ENCODE results near the gene RBMXL3.
"Not testable (repeated sequence)": the region's sequence is repeated elsewhere in the genome, so short reads cannot be mapped to it uniquely, and the experiment has no call there.

The RBMXL3 gene

DNA sequence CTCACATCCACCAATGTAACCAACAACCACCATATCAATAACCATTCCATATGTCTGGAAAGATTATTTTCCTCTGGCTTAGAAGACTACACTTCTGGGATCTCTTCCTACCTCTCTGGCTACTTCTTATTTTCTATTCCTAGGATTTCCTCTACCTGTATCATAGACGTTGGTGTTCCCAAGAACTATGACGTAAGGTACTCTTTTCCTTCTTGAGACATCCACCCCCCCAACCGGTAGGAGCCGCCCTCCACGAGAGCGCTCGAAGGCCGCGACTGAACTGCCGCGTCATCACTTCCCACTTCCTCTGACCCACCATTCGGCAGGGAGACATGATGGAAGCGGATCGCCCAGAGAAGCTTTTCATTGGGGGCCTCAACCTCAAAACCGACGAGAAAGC is at the start of gene RBMXL3:
RBMXL3 (plus strand) TSS at position 301 of the 400 bp plus-strand sequence; CDS start at position 333, 32 bp downstream.
- no peak for DNase-seq

DNA sequence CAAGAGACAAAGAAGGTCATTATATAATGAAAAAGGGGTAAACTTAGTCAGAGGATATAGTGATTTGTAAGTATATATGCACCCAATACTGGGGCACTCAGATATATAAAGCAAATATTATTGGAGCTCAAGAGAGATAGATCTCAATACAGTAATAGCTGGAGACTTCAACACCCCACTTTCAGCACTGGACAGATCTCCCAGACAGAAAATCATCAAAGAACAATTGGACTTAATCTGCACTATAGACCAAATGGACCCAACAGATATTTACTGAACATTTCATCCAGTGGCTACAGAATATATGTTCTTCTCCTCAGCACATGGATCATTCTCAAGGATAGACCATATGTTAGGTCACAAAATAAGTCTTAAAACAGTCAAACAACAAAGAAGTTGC is 47.2 kb upstream of the RBMXL3 start:
- DNase-seq: no peak

DNA sequence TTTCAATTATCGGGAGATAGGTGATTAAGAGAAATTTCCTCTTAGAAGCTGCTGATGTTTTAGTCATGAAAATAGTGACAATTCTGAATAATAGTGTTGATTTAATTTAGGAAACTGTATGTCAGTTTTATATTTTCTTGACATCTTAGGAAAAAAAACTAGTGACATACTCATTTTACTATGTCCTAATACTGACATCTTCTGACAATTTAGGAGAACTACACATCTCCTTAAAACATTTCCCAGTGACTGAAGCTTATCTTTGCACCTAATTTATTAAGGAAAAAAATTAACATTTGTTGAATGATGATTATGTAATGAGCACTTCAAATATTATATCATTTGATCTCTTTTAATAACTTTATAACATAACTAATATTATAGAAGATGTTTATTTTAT is 42.0 kb upstream of the RBMXL3 start:
- no peak for DNase-seq

DNA sequence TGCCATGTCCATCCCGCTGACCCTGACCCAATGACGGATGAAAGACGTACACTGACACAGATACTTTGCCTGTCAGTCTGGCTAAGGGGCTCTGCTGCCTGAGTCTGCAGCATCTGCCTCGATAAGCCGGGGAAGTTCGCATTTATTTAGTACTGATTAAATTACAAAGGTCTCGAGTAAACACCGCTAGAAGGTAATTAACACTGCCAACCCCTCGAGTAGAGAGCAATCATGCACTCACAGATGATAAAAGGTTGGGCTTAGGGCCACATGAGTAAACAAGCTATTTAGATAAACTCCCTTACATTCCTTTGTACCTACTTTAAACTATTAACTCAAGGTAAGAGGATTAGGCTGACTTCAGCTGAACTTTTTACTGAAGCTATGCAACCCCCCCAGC is 16.0 kb upstream of the RBMXL3 start:
- DNase-seq: no peak

DNA sequence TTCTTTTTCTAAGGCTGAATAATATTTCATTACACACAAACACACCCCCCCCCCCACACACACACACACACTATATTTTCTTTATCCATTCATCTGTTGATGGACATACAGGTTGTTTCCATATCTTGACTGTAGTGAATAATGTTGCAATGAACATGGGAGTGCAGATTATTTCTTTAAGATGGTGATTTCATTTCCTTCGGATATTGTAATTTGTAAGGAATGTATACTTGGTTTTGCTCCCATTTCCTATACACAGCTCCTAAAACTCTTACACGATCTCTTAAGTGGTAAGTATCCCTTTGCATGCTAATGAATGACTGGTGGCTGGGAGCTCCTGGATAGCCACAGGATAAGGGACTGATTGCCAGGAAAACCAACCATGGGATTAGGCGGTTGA is 14.7 kb upstream of the RBMXL3 start:
- no peak for DNase-seq

DNA sequence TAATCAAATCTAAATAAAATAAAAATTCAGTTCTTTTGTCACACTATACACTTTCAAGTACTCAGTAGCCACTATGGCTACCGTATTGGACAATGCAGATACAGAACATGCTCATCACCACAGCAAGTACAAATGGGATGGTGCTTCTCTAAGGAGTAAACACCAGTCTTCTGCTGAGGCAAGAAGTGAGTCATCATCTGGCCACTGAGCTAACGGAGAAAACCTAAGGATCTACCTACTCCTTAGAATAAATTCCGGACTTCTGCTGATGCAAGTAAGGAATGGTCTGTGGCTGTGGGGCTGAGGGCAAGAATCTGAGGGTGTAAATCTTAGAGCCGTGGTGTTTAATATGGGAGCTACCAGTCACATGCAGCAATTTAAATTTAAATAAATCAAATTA is 11.3 kb upstream of the RBMXL3 start:
- DNase-seq: no peak

DNA sequence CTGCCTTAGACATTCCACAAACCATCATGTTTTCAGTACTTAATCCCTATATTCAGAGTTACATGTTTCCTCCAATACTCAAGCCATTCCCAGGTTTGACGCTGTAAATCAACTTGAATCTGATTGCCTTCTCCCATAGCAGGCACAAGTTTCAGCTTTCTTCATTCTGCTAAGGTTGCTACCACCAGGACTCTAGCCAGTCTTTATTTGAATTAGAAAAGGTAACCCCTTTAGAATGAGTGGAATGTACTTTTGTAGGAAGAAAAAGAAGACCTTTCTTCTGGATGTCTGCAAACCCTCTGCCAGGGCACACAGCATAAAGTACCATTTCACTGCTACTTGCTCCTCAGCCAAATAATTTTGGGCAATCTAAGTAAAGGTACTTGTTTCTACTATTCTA is 10.7 kb upstream of the RBMXL3 start:
- no peak for DNase-seq

DNA sequence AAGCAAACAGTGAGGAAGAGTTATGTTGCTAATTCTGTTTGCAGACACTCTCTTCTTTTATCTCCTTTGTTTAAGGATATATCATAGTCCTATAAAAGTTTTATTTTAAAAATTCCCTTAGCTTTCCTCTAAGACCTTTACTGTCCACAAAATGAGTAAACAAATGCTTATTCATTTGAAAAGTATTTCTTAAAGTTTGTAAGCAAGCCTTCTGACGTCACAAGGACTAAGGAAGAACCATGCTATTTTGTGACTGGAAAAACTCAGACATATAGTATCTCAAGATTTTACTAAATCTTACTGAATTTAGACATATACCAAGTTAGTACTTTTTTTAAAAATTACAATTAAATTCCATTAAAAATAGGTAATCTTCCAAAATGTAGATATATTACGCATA is 5.2 kb upstream of the RBMXL3 start:
- no peak for DNase-seq

DNA sequence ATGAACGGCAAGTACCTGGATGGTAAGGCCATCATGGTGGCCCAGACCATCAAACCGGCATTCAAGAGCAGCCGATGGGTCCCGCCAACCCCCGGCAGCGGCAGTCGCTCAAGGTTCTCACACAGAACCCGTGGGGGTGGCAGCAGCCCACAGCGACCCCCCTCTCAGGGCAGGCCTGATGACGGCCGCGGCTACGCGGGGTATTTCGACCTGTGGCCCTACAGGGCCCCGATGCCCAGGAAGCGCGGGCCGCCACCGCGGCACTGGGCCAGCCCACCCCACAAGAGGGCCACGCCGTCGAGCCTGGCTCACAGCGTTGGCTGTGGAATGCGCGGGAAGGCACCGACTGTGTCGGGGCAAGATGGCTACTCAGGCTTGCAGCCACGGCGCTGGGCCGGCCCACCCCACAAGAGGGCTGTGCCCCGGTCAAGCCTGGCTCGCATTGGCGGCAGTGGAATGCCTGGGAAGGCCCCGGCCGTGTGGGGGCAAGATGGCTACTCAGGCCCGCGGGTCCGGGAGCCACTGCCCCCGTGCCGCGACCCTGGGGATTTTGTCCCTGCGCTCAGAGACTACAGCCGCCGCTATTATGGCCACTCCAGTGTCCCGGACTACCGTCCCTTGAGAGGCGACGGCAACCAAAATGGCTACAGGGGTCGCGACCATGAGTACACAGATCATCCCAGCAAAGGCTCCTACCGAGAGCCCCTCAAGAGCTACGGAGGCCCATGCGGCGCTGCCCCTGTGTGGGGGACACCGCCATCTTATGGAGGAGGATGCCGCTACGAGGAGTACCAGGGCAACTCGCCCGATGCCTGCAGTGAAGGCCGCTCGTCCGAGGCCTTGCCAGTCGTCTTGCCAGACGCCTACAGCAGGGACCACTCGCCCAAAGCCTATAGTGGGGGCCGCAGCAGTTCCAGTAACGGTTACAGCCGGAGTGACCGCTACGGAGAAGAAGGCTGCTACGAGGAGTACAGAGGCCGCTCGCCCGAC is 731 bp downstream of the RBMXL3 start:
- DNase-seq: no peak

DNA sequence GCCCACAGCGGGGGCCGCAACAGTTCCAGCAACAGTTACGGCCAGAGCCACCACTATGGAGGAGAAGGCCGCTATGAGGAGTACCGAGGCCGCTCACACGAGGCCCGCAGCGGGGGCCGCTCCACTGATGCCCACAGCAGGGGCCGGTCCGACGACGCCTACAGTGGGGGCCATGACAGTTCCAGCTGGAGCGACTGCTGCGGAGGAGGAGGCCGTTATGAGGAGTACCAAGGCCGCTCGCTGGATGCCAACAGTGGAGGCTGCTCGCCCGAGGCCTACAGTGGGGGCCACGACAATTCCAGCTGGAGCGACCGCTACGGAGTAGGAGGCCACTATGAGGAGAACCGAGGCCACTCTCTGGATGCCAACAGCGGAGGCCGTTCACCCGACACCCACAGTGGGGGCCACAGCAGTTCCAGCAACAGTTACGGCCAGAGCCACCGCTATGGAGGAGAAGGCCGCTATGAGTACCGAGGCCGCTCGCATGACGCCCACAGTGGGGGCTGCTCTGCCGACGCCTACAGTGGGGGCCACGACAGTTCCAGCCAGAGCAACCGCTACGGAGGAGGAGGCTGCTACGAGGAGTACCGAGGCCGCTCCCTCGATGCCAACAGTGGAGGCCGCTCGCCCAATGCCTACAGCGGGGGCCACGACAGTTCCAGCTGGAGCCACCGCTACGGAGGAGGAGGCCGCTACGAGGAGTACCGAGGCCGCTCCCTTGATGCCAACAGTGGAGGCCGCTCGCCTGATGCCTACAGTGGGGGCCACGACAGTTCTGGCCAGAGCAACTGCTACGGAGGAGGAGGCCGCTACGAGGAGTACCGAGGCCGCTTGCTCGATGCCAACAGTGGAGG is 1.7 kb downstream of the RBMXL3 start:
- DNase-seq: no peak

DNA sequence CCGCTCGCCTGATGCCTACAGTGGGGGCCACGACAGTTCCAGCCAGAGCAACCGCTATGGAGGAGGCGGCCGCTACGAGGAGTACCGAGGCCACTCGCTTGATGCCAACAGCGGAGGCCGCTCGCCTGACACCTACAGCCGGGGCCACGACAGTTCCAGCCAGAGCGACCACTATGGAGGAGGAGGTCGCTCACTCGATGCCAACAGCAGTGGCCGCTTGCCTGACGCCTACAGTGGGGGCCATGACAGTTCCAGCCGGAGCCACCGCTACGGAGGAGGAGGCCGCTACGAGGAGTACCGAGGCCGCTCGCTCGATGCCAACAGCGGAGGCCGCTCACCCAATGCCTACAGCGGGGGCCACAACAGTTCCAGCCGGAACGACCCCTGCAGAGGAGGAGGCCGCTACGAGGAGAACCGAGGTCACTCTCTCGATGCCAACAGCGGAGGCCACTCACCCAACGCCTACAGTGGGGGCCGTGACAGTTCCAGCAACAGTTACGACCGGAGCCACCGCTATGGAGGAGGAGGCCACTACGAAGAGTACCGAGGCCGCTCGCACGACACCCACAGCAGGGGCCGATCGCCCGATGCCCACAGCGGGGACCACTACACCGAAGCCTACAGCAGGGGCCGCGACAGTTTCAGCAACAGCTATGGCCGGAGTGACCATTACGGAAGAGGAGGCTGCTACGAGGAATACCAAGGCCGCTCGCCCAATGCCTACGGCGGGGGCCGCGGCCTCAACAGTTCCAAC is 2.5 kb downstream of the RBMXL3 start:
- no peak for DNase-seq

DNA sequence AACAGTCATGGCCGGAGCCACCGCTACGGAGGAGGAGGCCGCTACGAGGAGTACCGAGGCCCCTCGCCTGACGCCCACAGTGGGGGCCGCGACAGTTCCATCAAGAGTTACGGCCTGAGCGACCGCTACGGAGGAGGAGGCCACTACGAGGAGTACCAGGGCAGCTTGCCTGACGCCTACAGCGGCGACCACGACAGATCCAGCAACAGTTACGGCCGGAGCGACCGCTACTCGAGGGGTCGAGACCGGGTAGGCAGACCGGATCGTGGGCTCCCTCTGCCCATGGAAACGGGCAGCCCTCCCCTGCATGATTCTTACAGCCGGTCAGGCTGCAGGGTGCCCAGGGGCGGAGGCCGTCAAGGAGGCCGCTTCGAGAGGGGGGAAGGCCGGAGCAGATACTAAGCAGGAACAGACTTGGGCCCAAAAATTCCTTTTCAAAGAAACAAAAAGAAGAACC is 3.1 kb downstream of the RBMXL3 start:
- DNase-seq: no peak

DNA sequence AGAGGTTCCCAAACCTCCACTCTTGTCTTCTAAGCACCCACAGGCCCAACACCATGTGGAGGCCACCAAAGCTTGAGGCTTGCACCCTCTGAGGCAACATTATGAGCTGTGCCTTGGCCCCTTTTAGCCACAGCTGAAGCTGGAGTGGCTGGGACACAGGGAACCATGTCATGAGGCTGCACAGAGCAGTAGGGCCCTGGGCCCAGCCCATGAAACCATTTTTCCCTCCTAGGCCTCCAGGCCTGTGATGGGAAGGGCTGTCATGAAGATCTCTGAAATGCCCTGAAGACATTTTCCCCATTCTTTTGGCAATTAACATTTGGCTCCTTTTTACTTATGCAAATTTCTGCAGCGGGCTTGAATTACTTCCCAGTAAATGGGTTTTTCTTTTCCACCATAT is 14.8 kb downstream of the RBMXL3 start:
- no peak for DNase-seq

DNA sequence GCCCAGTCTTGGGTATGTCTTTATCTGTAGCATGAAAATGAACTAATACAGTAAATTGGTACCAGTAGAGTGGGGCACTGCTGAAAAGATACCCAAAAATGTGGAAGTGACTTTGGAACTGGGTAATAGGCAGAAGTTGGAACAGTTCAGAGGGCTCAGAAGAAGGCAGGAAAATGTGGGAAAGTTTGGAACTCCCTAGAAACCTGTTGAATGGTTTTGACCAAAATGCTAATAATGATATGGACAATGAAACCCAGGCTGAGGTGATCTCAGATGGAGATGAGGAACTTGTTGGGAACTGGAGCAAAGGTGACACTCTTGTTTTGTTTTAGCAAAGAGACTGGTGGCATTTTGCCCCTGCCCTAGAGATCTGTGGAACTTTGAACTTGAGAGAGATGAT is 20.3 kb downstream of the RBMXL3 start:
- DNase-seq: not testable (repeated sequence)

DNA sequence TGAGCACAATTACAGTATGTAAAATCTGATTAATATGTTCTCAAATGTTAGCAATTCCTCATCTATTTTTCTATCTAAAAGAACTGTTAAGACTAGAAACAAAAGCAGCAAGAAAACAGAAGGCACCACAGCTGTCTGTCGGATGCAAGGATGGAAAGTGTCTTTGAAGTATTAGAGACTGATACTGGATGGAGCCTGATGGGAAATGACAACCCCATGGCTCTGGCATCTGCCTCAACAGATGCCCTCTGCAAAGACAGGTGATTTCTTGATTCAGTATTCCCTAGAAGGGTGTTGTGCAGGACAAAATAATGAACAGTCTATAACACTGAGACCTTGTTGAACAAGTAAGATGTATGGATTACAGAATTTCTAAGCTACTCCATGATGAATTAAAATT is 24.9 kb downstream of the RBMXL3 start:
- no peak for DNase-seq

DNA sequence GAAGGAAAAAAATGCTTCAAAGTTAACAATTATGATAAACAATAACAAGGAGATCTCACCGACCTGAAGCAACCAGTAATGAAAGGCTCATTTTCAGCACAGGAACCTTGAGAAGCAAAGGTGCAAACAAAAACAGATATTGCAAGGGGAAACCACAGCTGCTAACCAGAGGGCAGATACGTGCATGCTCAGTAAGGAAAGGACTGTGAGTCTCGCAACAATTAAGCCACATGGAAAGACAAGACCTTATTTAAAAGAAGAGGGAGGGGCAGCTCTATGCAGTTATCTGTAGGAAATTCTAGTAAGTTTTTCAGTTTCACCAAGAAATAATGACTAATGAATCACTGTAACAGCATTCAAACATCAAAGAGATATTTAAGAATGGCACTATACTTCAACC is 25.4 kb downstream of the RBMXL3 start:
- no peak for DNase-seq

DNA sequence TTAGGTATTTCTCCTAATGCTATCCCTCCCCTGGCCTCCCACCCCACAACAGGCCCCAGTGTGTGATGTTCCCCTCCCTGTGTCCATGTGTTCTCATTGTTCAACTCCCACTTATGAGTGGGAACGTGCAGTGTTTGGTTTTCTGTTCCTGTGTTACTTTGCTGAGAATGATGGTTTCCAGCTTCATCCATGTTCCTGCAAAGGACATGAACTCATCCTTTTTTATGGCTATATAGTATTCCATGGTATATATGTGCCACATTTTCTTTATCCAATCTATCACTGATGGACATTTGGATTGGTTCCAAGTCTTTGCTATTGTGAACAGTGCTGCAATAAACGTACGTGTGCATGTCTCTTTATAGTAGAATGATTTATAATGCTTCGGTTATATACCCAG is 28.1 kb downstream of the RBMXL3 start:
- not testable (repeated sequence) for DNase-seq

DNA sequence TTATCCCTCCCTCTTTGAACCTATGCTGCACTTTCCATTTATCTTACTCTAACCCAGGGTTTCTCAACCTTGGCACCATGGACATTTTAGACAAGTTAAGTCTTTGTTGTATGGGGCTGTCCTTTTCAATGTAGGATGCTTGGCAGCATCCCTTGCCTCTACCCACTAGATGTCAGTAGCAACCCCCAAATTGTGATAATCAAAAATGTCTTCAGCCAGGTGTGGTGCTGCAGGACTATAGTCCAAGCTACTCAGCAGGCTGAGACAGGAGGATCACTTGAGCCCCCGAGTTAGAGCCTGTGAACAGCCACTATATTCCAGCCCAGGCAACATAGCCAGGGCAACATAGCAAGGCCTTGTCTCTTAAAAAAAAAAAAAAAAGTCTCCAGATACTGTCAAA is 37.7 kb downstream of the RBMXL3 start:
- DNase-seq: no peak

DNA sequence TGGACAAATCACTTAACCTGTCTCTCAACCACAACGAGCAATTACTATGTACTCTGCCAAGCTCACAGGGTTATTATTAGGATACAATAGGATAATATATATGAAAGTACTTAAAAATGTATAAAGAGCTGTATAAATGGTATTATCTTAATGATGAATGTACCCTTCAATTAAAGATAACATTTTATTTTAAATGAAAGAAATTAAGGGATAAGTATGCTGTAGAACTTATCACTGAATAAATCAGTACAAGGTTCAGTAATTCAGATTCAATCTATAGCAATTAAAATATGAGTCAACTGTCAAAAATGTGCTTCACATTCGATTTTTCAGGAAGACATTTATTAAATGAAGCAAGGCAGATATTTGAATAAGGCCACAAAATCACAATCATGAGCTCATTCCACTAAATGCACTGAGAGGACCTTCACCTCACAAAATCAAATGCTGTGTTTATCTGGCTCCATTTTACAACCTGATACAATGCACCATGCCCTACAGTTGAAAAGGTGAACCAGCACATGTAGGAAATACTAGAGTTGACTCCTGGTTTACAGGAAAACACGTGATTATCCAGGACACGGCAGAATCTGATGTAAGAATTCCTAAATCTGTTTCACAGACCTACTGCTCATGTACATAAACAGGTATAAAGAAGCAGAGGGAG is 40.3 kb downstream of the RBMXL3 start:
- no peak for DNase-seq

DNA sequence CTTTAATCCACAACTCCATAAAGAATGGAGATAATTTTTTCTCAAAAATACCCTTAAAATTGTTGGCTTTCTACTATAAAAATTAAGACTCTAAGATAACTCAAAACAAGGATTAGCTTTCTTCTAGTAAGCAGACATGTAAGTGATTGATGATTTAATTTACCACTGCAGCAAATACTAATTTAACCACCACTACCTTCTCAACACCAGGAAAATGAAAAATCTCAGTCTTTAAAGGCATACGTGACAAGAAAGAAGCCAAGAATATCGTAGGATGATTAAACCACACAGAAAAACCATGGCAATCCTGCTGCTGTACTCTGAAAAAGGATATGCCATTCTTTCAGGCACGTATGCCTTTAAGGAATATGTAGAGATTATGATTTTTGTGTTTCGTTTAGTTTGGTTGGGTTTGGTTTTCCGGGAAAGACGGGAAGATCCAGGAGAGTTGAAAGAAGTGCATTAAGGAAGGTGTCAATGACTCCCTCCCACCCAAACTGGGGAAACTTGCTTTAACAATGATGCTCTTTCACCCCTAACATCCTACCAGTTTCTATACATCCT is 43.8 kb downstream of the RBMXL3 start:
- no peak for DNase-seq

DNA sequence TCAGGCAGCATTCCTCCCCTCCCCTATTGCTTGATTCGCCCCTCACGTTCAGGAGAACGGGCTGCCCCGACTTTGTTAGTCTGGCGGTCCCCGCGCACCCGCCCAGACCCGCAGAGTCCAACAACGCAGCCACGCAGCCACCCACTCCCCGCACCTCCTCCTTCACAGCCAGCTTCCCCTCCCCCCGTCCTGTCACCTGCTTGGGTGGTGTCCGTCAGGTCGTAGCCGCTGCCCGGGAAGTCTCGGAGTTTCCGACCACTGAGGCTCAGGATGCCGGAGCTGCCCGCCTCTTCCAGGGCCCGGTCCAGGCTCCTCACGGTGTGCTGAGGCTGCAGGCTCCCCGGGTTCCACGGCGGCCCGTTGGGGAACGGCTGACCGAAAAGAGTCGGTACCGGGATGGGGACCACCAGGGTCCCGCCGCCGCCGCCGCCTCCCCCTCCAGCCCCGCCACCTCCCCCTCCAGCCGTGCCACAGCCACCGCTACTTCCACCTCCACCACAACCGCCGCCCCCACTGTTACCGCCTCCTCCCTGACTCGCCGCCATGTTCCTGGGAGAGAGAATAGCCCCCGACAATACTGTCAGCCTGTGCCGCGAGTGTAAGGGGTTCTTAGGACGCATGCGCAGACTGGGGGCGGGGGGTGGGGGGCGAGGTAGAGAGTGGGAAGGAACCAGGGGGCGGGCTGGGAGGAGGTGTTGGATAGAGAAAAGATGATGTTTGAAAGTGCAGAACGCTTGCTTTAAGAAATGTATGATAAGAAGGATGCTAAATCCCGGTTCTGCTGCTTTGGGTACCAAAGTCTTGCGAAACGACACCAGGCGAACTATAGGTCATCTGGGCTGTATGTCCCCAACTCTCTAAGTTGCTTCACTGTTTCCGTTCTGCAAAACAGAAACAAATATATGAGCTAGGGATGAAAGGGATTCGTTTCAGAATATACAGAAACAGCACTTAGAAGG is 44.6 kb downstream of the RBMXL3 start, which contains the start of gene LRCH2:
LRCH2 (minus strand) TSS at position 600 of the 959 bp plus-strand sequence; CDS start at position 545, 55 bp downstream.
- DNase-seq: no peak

Data from activated naive CD4-positive, alpha-beta T cell treated with anti-CD3 and anti-CD28 coated beads, Interleukin-2, amount 50 U/mL, for 16 hours (primary cell).